HepG2 (cell line): ENCODE data around the gene PPIC. TPM values are rescaled to one million over a fixed set of nuclear protein-coding genes. Genes with fewer than 3 reads are reported as not detected.

Experiments used
- CCDC6 ChIP-seq: sonication (generic); formaldehyde crosslinking; IDR thresholded peaks from 2 replicates; pipeline ENCODE4 v1.8.1; 2022; ENCODE audit warnings: mild to moderate bottlenecking, missing genetic modification reagents, moderate library complexity
- HES4 ChIP-seq: sonication (generic); formaldehyde crosslinking; IDR thresholded peaks from 2 replicates; pipeline ENCODE4 v1.9.0; 2021; ENCODE audit warnings: mild to moderate bottlenecking, missing genetic modification reagents, borderline replicate concordance
- KDM5B ChIP-seq: sonication (generic); formaldehyde crosslinking; IDR thresholded peaks from 2 replicates; pipeline ENCODE4 v1.4.0; 2020; ENCODE audit warnings: missing genetic modification reagents, mild to moderate bottlenecking, borderline replicate concordance
- RBFOX2 ChIP-seq: fragments of 200-400 bp; formaldehyde crosslinking; IDR thresholded peaks from 2 replicates; pipeline ENCODE4 v1.6.1; 2017; ENCODE audit warnings: low read depth, mild to moderate bottlenecking, low read length
- RFX1 ChIP-seq: fragments of 450-650 bp; IDR thresholded peaks from 2 replicates; pipeline ENCODE4 v1.6.1; 2017
- SIX1 ChIP-seq: sonication (generic); formaldehyde crosslinking; IDR thresholded peaks from 2 replicates; pipeline ENCODE4 v1.4.0; 2020; ENCODE audit warnings: missing genetic modification reagents, borderline replicate concordance
- ZBTB37 ChIP-seq: sonication (generic); formaldehyde crosslinking; IDR thresholded peaks from 2 replicates; pipeline ENCODE4 v1.4.0; 2020; ENCODE audit warnings: mild to moderate bottlenecking, missing genetic modification reagents
- ZGPAT ChIP-seq: IDR thresholded peaks from 2 replicates; pipeline ENCODE4 v1.6.1; 2016; ENCODE audit warnings: mild to moderate bottlenecking
- ZNF407 ChIP-seq: sonication (generic); formaldehyde crosslinking; IDR thresholded peaks from one replicate; pipeline ENCODE4 v1.5.1; 2020; ENCODE audit warnings: mild to moderate bottlenecking, missing genetic modification reagents; ENCODE audit errors: not compliant biosample characterization
- ZSCAN22 ChIP-seq: sonication (generic); formaldehyde crosslinking; IDR thresholded peaks from 2 replicates; pipeline ENCODE4 v1.4.0; 2020; ENCODE audit warnings: mild to moderate bottlenecking, missing genetic modification reagents
- ZSCAN29 ChIP-seq: sonication (generic); formaldehyde crosslinking; conservative IDR thresholded peaks from 2 replicates; pipeline ENCODE4 v1.4.0; 2020; ENCODE audit warnings: mild to moderate bottlenecking, missing genetic modification reagents
- polyA plus RNA-seq, 8 experiments: library from polyadenylated mRNA; depleted of rRNA in 3 of 8; stranded (reverse) in 7 of 8; unstranded in 1 of 8; fragments of >200 nt; fragmentation: Illumina TruSeq in 4 of 8; extraction: Trizol in 4 of 8; gene quantifications; 2 replicates each; pipeline versions ENCODE4 v1.2.1 to v1.2.3, GENCODE V29; 2011 to 2016; ENCODE audit warnings: low read depth in 4 of 8, missing spikeins in 1 of 8, mixed read lengths in 1 of 8; ENCODE audit not compliant: insufficient read depth in 1 of 8
- total RNA-seq, 5 experiments: library from RNA; depleted of rRNA; stranded (reverse); fragments of >200 nt; fragmentation: Illumina TruSeq; extraction: Trizol; gene quantifications; 2 replicates each; pipeline ENCODE4 v1.2.3, GENCODE V29; 2016; ENCODE audit warnings: low read depth in 1 of 5
- TF ChIP-seq, protein P1 (sequence below): sonication (generic); formaldehyde crosslinking; IDR thresholded peaks from 2 replicates; pipeline ENCODE4 v1.8.0; 2022; ENCODE audit warnings: missing genetic modification reagents, mild to moderate bottlenecking, moderate library complexity, borderline replicate concordance
- TF ChIP-seq, protein P2 (sequence below): sonication (generic); formaldehyde crosslinking; IDR thresholded peaks from 2 replicates; pipeline ENCODE4 v1.4.0; 2020; ENCODE audit warnings: missing genetic modification reagents

The PPIC gene
- total and polyA plus RNA-seq, 2 of the 13 experiments (the other 11 are each of a cell fraction or from before 2014, with no cell fraction given), result 6.2 to 17.2 TPM

- TF ChIP-seq ZGPAT (peak; percentile 69; the same call in 1 of the 2 replicates), CCDC6 (CRISPR knock-in tag) (0 out of 2 replicates have a peak, but pooled peaks have one; percentile 46), KDM5B (CRISPR knock-in tag) (peak; percentile 47; the same call in 1 of the 2 replicates), RBFOX2 (peak; percentile 82), ZSCAN29 (CRISPR knock-in tag) (peak; percentile 93), HES4 (CRISPR knock-in tag) (no peak), ZBTB37 (no peak), RFX1 (no peak), ZNF407 (CRISPR knock-in tag) (no peak), SIX1 (CRISPR knock-in tag) (no peak), ZSCAN22 (CRISPR knock-in tag) (no peak)
- TF ChIP-seq, protein P1, sequence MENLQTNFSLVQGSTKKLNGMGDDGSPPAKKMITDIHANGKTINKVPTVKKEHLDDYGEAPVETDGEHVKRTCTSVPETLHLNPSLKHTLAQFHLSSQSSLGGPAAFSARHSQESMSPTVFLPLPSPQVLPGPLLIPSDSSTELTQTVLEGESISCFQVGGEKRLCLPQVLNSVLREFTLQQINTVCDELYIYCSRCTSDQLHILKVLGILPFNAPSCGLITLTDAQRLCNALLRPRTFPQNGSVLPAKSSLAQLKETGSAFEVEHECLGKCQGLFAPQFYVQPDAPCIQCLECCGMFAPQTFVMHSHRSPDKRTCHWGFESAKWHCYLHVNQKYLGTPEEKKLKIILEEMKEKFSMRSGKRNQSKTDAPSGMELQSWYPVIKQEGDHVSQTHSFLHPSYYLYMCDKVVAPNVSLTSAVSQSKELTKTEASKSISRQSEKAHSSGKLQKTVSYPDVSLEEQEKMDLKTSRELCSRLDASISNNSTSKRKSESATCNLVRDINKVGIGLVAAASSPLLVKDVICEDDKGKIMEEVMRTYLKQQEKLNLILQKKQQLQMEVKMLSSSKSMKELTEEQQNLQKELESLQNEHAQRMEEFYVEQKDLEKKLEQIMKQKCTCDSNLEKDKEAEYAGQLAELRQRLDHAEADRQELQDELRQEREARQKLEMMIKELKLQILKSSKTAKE (CRISPR knock-in tag), result peak; percentile 27; the same call in 1 of the 2 replicates
- TF ChIP-seq, protein P2, sequence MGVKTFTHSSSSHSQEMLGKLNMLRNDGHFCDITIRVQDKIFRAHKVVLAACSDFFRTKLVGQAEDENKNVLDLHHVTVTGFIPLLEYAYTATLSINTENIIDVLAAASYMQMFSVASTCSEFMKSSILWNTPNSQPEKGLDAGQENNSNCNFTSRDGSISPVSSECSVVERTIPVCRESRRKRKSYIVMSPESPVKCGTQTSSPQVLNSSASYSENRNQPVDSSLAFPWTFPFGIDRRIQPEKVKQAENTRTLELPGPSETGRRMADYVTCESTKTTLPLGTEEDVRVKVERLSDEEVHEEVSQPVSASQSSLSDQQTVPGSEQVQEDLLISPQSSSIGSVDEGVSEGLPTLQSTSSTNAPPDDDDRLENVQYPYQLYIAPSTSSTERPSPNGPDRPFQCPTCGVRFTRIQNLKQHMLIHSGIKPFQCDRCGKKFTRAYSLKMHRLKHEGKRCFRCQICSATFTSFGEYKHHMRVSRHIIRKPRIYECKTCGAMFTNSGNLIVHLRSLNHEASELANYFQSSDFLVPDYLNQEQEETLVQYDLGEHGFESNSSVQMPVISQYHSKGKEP (CRISPR knock-in tag), result no peak
Observed at GRCh38 chr5:123036391-123037103, at the start of gene PPIC (continued).
